ENCODE measurements around the gene IL24. TPM values are rescaled to one million over a fixed set of nuclear protein-coding genes. Genes with fewer than 3 reads are reported as not detected.

IL24 gene
- polyA plus RNA-seq, 1 of the 3 experiments (the other 2 are of a cell fraction) = 0.03 TPM

GRCh38 chr1:206885341-206886060 lies 11.7 kb upstream of the IL24 start:
- Histone ChIP-seq H3K9me3 (no peaks in the 10 kb centered on the region), H2AFZ (ENCODE audit: low read depth) (no peak overlapping the region), H3K79me2 (ENCODE audit: insufficient read depth) (no peaks in the 10 kb centered on the region), H3K4me2 (no peak overlapping the region), H4K20me1 (ENCODE audit: insufficient read depth) (no peaks in the 10 kb centered on the region), H3F3A (replicated peaks; ENCODE audit: insufficient read depth) (no peaks in the 10 kb centered on the region), H3K27me3 (ENCODE audit: insufficient read depth) (peaks cover 5% of the 10 kb centered on the region; the same call in 1 of the 2 replicates), H3K9ac (no peak overlapping the region), H3K36me3 (replicated peaks in 1 of 2; ENCODE audit: control insufficient read depth in 1 of 2, insufficient read depth in 2 of 2, low read length in 1 of 2) (no peaks in the 10 kb centered on the region), H3K4me1 (ENCODE audit: control insufficient read depth in 1 of 2, insufficient read depth in 2 of 2, low read depth in 1 of 2, low read length in 1 of 2) (no peaks in the 10 kb centered on the region), H3K4me3 (ENCODE audit: low read depth in 2 of 2, low read length in 1 of 2) (no peak overlapping the region), H3K27ac (ENCODE audit: low read depth in 2 of 2, low read length in 1 of 2) (no peak overlapping the region), H3K9me2 (no peaks in the 10 kb centered on the region)
- POLR2A ChIA-PET = no interaction called here
- no peak for TF ChIP-seq NRF1 (IDR thresholded peaks at IDR 0.05; ENCODE audit: low read depth, low read length)
- TF ChIP-seq, protein P1, sequence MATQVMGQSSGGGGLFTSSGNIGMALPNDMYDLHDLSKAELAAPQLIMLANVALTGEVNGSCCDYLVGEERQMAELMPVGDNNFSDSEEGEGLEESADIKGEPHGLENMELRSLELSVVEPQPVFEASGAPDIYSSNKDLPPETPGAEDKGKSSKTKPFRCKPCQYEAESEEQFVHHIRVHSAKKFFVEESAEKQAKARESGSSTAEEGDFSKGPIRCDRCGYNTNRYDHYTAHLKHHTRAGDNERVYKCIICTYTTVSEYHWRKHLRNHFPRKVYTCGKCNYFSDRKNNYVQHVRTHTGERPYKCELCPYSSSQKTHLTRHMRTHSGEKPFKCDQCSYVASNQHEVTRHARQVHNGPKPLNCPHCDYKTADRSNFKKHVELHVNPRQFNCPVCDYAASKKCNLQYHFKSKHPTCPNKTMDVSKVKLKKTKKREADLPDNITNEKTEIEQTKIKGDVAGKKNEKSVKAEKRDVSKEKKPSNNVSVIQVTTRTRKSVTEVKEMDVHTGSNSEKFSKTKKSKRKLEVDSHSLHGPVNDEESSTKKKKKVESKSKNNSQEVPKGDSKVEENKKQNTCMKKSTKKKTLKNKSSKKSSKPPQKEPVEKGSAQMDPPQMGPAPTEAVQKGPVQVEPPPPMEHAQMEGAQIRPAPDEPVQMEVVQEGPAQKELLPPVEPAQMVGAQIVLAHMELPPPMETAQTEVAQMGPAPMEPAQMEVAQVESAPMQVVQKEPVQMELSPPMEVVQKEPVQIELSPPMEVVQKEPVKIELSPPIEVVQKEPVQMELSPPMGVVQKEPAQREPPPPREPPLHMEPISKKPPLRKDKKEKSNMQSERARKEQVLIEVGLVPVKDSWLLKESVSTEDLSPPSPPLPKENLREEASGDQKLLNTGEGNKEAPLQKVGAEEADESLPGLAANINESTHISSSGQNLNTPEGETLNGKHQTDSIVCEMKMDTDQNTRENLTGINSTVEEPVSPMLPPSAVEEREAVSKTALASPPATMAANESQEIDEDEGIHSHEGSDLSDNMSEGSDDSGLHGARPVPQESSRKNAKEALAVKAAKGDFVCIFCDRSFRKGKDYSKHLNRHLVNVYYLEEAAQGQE (IDR thresholded peaks at IDR 0.05; ENCODE audit: low read depth, low read length) = no peak
- TF ChIP-seq TCF12 (IDR thresholded peaks at IDR 0.05) = no peak
- TF ChIP-seq USF1 (IDR thresholded peaks at IDR 0.05; ENCODE audit: borderline replicate concordance, low read depth) = no peak
- TF ChIP-seq CHD2 (IDR thresholded peaks at IDR 0.05; ENCODE audit: low read length, partially characterized antibody) = no peak
- TF ChIP-seq MEF2A (IDR thresholded peaks at IDR 0.05; ENCODE audit: borderline replicate concordance, low read depth) = no peak
- TF ChIP-seq RCOR1 (IDR thresholded peaks at IDR 0.05; ENCODE audit: low read length) = no peak
- TF ChIP-seq ELF1 (IDR thresholded peaks at IDR 0.05) = no peak
- TF ChIP-seq TAF1 (IDR thresholded peaks at IDR 0.05; ENCODE audit: borderline replicate concordance, low read depth, low read length) = no peak
- TF ChIP-seq YY1 (IDR thresholded peaks at IDR 0.05; ENCODE audit: low read depth) = no peak
- no peak for TF ChIP-seq USF2 (IDR thresholded peaks at IDR 0.05; ENCODE audit: borderline replicate concordance, low read depth, low read length)
- WGBS (ENCODE audit: low lambda C conversion rate) = 61% methylated on average over 3 of the region's 3 CpGs
- DNase-seq = no peak
- CTCF ChIA-PET = interaction anchor here (1.1 to 2.1 kb wide), 2 partner anchors 11 to 27 kb away, joined by 3 to 13 read pairs; no protein-coding TSS in a partner anchor

DNA sequence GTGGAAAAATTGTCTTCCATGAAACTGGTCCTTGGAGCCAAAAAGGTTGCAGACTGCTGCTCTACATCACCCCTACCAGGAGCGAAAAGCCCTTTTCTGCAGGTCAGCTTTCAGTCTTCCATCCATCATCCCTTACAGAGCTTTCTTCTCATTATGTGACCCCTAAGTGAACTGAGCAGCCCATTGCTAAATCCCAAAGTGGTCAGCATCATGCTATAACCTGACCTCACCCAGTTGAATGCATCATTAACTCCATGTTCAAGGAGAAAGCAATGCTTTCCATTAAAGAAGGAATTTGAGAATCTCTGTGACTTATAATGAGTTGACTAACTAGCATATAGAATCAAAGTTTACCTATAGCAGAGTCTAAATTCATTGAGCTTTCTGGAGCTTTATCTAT lies 10.4 kb upstream of the IL24 start:
- CTCF ChIA-PET = interaction anchor here (0.6 to 0.9 kb wide), 2 partner anchors 26 to 1691 kb away, joined by 3 read pairs; no protein-coding TSS in a partner anchor
- TF ChIP-seq RCOR1 (IDR thresholded peaks at IDR 0.05; ENCODE audit: low read length) (no peak), NRF1 (IDR thresholded peaks at IDR 0.05; ENCODE audit: low read depth, low read length) (no peak), USF2 (IDR thresholded peaks at IDR 0.05; ENCODE audit: borderline replicate concordance, low read depth, low read length) (no peak), RFX5 (IDR thresholded peaks at IDR 0.05; ENCODE audit: low read length) (no peak), ELF1 (IDR thresholded peaks at IDR 0.05) (no peak), USF1 (IDR thresholded peaks at IDR 0.05; ENCODE audit: borderline replicate concordance, low read depth) (no peak), ZBTB33 (IDR thresholded peaks at IDR 0.05; ENCODE audit: borderline replicate concordance, low read depth) (no peak), TEAD4 (IDR thresholded peaks at IDR 0.05; ENCODE audit: borderline replicate concordance, insufficient read depth) (no peak), GABPA (IDR thresholded peaks at IDR 0.05; ENCODE audit: low read depth) (no peak)

More for the DNA sequence above, 10.4 kb upstream of the IL24 start:
- DNase-seq = no peak
- 69% methylated on average over 1 of the region's 1 CpG for WGBS (ENCODE audit: low lambda C conversion rate)
- no peak overlapping the region for H3K4me3 ChIP-seq (ENCODE audit: low read depth in 2 of 2, low read length in 1 of 2)
- H3K27me3 ChIP-seq (ENCODE audit: insufficient read depth) = peaks cover 5% of the 10 kb centered on the region; the same call in 1 of the 2 replicates
- H4K20me1 ChIP-seq (ENCODE audit: insufficient read depth) = no peaks in the 10 kb centered on the region
- POLR2A ChIA-PET = no interaction called here
- H3K36me3 ChIP-seq (replicated peaks in 1 of 2; ENCODE audit: control insufficient read depth in 1 of 2, insufficient read depth in 2 of 2, low read length in 1 of 2) = no peaks in the 10 kb centered on the region
- no peak overlapping the region for H3K4me2 ChIP-seq
- no peak overlapping the region for H3K27ac ChIP-seq (ENCODE audit: low read depth in 2 of 2, low read length in 1 of 2)
- H2AFZ ChIP-seq (ENCODE audit: low read depth) = no peak overlapping the region
- H3K9me2 ChIP-seq = no peaks in the 10 kb centered on the region
- H3F3A ChIP-seq (replicated peaks; ENCODE audit: insufficient read depth) = no peaks in the 10 kb centered on the region
- no peak overlapping the region for H3K9ac ChIP-seq
- no peaks in the 10 kb centered on the region for H3K4me1 ChIP-seq (ENCODE audit: control insufficient read depth in 1 of 2, insufficient read depth in 2 of 2, low read depth in 1 of 2, low read length in 1 of 2)
- H3K9me3 ChIP-seq = no peaks in the 10 kb centered on the region
- H3K79me2 ChIP-seq (ENCODE audit: insufficient read depth) = no peaks in the 10 kb centered on the region

Data from SK-N-SH (cell line).